ENCODE measurements around the gene SPAM1.
"Not testable (repeated sequence)": the region's sequence is repeated elsewhere in the genome, so short reads cannot be mapped to it uniquely, and the experiment has no call there.

Gene SPAM1

DNA sequence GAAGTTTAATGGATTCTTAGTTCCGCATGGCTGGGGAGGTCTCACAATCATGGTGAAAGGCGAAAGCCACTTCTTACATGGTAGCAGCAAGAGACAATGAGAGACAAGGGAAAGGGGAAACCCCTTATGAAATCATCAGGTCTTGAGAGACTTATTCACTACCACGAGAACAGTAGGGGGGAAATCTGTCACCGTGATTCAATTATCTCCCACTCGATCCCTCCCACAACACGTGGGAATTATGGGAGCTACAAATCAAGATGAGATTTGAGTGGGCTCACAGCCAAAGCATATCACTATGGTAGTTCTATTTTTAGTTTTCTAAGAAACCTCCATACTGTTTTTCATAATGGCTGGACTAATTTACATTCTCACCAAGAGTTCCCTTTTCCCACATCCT lies 36.7 kb downstream of the SPAM1 start:
- DNase-seq = no peak

DNA sequence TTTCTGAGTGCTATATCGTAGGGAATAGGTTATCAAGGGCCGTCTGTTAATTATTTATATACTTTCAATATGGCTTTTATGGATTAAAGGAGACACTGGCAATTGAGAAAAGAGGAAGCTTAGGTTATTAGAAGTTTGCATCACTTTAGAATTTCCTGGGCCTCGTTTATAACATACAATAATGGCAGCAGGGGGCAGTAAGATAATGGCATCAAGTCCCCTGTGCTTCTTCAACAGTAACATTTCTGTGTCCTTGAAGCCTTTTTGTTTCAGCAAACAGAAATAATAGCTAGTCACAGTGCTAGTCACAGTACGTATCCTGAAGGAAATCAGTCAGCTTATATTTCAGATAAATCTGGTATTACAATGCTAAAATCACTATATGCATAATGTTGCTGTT lies 41.9 kb downstream of the SPAM1 start:
- no peak for DNase-seq

- no peak for DNase-seq
Measured at GRCh38 chr7:123972045-123972444, 47.0 kb downstream of the SPAM1 start.

GRCh38 chr7:123972831-123973230 lies 47.8 kb downstream of the SPAM1 start:
- no peak for DNase-seq

- no peak for DNase-seq
Measured at GRCh38 chr7:123974326-123974908, 49.4 kb downstream of the SPAM1 start.

DNA sequence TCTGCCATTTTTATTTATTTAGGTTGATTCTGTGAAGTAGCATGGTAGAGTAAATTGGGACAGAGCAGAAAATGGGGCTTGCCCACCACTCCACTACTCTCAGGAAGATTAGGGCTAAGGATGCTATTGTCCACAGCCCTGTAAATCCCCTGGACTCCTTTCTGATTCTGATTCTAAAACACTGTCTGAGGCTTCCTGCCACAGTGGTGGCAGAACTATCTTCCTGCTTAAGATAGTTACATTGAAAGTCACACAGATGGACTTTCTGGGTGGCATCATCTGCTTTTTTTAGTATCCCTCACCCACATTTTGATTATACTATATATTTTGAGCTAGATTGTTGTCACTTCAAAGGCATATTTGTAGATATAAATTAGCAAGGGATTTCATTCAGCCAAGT lies 50.0 kb downstream of the SPAM1 start:
- DNase-seq = no peak

GRCh38 chr7:123977081-123977480 lies 52.0 kb downstream of the SPAM1 start:
- DNase-seq = no peak

- DNase-seq = no peak
Measured at GRCh38 chr7:123979876-123980275, 54.8 kb downstream of the SPAM1 start.

DNA sequence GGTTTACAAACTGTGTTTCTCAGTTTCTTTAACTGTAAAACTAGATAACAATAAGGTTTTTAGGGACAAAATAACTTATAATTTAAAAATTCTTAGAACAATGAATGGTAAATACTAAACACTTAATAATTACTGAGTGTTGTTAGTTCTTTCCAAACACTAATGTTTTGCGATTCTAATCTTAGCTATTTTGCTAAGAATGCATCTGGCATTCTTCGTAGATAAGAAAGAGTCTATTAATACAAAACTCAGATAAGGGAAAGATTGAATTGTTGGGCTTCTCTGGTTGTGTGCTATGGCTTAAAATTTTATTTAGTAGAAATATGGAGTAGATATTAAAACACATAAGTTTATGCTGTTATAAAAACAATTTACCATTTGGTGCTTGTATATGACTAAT lies 62.4 kb downstream of the SPAM1 start:
- DNase-seq = no peak

- no peak for DNase-seq
Measured at GRCh38 chr7:123992913-123993518, 68.0 kb downstream of the SPAM1 start.

DNA sequence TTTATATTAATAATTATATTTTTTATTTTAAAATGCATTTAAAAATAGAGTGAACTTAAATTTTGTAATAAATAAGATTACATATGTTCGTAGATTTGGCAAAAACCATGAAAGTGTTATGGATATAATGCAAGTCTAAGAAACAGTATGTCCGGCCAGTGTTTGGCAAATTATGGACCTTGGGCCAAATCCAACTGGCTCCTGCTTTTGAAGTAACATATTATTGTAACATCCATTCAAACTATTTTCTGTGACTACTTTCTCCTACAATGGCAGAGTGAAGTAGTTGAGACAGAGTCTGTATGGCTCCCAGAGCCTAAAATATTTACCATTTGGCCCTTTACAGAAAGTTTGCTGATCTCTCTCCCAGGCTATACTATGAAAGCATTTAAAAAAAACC lies 69.0 kb downstream of the SPAM1 start:
- no peak for DNase-seq

GRCh38 chr7:123994449-123994848 lies 69.4 kb downstream of the SPAM1 start:
- no peak for DNase-seq

- DNase-seq = no peak
Measured at GRCh38 chr7:123995617-123996326, 70.7 kb downstream of the SPAM1 start.

- no peak for DNase-seq
Measured at GRCh38 chr7:123996327-123996625, 71.2 kb downstream of the SPAM1 start.

GRCh38 chr7:123998921-123999320 lies 73.9 kb downstream of the SPAM1 start:
- DNase-seq = no peak

GRCh38 chr7:123999703-124000102 lies 74.7 kb downstream of the SPAM1 start:
- no peak for DNase-seq

- not testable (repeated sequence) for DNase-seq
Measured at GRCh38 chr7:124008296-124008695, 83.3 kb downstream of the SPAM1 start.

DNA sequence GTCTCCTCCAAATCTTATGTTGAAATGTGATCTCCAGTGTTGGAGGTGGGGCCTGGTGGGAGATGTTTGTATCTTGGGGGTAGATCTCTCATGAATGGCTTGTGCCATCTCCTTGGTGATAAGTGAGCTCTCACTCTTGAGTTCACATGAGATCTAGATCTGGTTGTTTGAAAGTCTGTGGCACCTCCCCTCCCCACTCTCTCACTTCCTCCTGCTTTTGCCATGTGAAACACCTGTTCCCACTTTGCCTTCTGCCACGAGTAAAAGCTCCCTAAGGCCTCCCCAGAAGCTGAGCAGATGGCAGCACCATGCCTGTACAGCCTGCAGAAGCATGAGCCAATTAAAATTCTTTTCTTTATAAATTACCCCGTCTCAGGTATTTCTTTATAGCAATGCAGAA lies 84.3 kb downstream of the SPAM1 start:
- DNase-seq = no peak
